Uterus (tissue), 2 donors: Measurements from ENCODE around the gene POU3F1.

Experiments used
- CTCF ChIP-seq, 4 experiments: fragments of 200-600 bp in 2 of 4; fragments of 450-650 bp in 2 of 4; sonication (generic) in 2 of 4; IDR thresholded peaks; one replicate each; pipeline ENCODE4 v1.5.1; 2016 to 2019; ENCODE audit warnings: antibody characterized with exemption in 4 of 4, mild to moderate bottlenecking in 2 of 4, moderate library complexity in 1 of 4
- POLR2A ChIP-seq, 2 donors: fragments of 450-650 bp; IDR thresholded peaks; one replicate each; pipeline ENCODE4 v1.6.1; 2016; ENCODE audit warnings: antibody characterized with exemption in 2 of 2, mild to moderate bottlenecking in 1 of 2, moderate library complexity in 1 of 2

GRCh38 chr1:38085666-38086330 is 39.2 kb upstream of the POU3F1 start:
- no peak for TF ChIP-seq CTCF (IDR thresholded peaks at IDR 0.05)
- no peak for TF ChIP-seq POLR2A (IDR thresholded peaks at IDR 0.05)
